Activated T-cell treated with anti-CD3 and anti-CD28 coated beads for 48 hours (primary cell): ENCODE measurements around the gene RAP1A.
"Not testable (repeated sequence)": the region's sequence is repeated elsewhere in the genome, so short reads cannot be mapped to it uniquely, and the experiment has no call there.

ENCODE experiments used
- DNase-seq: peaks from one replicate; pipeline ENCODE4 v3.0.0-alpha.2; 2020; ENCODE audit warnings: low read depth

Gene RAP1A

DNA sequence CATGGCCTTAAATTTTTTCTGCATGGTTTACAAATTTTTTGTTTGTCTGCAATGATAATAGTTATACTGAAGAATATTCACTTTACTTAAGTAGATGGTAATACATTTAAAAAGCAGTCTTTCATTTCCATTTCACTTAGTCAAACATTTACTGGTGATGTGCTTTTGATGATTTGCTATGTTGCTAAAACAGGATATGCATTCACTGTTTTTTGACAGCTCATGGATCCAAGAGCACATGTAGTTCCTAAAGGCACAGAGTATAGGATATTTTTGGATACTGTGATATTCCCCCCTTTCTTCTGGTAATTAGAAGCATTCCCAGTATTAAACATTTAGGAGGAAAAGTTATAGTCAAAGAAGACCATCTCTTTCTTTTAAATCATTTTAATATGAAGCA is 45.9 kb downstream of the RAP1A start:
- no peak for DNase-seq

GRCh38 chr1:111666828-111667227 is 47.2 kb downstream of the RAP1A start:
- no peak for DNase-seq

DNA sequence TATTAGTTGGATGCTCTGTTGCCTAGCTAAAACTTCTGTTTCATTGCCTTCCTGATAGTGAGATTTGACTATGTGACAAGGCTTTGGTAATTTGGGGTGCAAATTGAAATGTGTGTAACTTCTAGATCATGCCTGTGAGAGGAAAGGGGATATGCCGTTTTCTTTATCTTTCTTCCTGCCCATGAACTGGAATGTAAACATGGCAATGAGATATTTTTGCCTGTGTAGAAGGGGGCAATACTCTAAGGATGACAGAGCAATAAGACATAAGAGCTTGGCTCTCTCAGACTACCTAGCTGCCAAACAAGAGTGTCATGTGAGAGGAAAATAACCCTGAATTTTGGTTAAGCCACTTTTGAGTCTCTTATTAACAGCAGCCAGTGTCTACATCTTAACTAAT is 49.7 kb downstream of the RAP1A start:
- DNase-seq: no peak

DNA sequence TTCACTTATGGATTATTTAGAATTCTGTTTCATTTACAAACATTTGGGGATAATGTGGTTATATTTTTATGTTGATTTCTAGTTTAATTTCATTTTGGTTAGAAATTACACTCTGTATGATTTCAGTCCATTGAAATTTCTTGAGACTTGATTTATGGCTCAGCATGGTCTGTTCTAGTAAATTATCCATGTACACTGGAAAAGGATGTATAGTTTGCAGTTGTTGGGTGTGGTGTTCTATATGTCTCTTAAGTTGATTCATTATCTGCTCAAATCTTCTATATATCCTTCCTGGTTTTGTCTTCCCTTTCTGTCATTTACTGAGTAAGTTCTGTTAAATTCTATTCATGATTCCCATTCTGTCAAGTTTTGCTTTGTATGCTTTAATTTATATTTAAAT is 52.3 kb downstream of the RAP1A start:
- DNase-seq: no peak

GRCh38 chr1:111672331-111672730 is 52.7 kb downstream of the RAP1A start:
- no peak for DNase-seq

GRCh38 chr1:111677604-111678003 is 58.0 kb downstream of the RAP1A start:
- DNase-seq: no peak

DNA sequence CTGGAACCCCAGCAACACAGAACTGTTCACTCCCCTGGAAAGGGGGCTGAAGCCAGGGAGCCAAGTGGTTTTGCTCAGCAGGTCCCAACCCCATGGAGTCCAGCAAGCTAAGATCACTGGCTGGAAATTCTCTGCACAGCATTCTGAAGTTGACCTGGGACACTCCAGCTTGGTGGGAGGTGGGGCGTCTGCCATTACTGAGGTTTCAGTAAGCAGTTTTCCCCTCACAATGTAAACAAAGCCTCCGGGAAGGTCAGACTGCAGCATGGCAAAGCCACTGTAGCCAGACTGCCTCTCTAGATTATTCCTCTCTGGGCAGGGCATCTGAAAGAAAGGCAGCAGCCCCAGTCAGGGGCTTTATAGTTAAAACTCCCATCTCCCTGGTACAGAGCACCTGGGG is 60.0 kb downstream of the RAP1A start:
- no peak for DNase-seq

DNA sequence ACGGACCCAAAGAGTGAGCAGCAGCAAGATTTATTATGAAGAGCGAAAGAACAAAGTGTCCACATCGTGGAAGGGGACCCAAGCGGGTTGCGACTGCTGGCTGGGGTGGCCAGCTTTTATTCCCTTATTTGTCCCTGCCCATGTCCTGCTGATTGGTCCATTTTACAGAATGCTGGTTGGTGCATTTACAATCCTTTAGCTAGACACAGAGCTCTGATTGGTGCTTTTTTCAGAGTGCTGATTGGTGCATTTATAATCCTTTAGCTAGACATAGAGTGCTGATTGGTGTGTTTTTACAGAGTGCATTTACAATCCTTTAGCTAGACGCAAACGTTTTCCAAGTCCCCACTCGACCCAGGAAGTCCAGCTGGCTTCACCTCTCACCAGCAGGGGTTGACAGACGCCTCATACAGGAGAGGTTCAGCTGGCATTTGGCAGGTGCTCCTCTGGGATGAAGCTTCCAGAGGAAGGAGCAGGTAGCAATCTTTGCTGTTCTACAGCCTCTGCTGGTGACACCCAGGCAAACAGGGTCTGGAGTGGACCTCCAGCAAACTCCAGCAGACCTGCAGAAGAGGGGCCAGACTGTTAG is 60.7 kb downstream of the RAP1A start:
- not testable (repeated sequence) for DNase-seq

GRCh38 chr1:111685293-111686153 is 65.9 kb downstream of the RAP1A start:
- DNase-seq: not testable (repeated sequence)

DNA sequence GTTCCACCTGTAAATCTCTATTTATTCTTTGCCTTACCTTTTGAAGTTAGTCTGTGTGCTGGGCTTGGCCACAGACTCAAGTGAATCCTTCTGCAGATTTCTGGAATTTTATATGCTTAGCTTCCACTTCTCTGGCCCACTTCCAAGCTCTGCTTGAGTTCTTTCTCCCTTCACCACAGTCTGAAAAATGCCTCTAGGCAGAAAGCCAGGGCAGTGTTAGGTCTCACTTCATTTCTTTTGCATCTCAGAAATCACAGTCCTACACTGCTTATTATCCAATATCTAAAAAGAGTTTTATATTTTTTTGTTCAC is 70.7 kb downstream of the RAP1A start:
- no peak for DNase-seq

DNA sequence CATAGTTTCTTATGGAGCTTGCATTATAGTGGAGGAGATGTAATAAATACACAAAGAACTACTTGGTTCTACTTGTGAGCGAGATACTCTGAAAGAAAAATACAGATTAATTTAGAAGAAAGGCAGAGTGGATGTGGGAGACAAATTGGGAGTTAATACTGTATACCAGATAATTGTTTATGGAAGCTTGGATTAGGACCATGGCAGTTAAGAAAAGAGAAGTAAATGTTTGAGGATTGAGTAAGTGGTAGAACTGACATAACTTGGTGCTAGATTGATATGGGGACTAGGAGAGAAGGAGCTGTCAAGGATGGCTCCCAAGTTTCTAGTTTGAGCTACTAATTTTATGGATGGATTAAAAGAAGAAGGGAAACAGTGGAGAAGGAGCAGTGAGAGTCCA is 72.3 kb downstream of the RAP1A start:
- no peak for DNase-seq

DNA sequence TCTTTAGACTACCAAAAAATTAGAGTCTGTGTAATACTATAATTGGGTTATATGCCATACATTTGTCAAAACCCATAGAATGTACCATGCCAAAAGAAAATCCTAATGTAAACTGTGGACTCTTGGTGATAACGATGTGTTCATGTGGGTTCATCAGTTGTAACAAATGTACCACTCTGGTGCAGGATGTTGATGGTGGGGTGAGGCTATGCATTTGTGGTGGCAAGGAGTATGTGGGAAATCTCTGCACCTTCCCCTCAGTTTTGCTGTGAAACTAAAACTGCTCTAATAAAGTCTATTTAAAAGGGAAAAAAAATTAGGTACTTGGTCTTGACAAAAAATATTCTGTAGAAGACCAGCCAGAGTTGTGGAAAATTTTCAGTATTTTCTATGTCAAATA is 76.2 kb downstream of the RAP1A start:
- no peak for DNase-seq

- no peak for DNase-seq
Measured at GRCh38 chr1:111696330-111696729, 76.7 kb downstream of the RAP1A start.

DNA sequence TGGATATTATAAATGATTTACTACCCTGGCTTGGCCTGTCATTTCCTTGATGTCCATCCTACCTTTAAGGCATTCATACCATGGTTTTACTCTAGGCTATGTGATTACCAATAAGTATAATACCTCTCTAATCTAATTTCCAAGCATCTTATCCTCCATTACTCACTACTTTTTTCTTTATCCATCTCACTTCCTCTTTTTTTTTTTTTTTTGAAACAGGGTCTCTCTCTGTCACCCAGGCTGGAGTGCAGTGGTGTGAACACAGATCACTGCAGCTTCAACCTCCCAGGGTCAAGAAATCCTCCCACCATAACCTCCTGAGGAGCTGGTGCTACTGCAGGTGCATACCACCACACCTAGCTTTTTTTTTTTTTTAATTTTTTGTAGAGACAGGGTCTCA is 79.7 kb downstream of the RAP1A start:
- no peak for DNase-seq

DNA sequence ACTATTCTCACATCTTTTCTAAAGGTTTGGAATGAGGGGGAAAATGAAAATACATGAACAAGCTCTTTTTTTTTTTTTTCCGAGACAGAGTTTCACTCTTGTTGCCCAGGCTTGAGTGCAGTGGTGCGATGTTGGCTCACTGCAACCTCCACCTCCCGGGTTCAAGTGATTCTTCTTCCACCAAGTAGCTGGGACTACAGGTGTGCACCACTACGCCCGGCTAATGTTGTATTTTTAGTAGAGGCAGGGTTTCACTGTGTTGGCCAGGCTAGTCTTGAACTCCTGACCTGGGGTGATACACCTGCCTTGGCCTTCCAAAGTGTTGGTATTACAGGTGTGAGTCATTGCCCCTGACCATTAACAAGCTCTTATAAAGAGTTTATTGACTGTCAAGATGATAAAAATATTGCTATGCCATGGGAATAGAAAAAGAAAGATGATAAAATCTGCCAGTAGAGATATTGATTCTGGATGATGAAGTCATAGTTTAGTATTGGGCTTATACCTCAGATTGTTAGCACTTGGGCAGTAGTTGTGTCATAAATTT is 83.0 kb downstream of the RAP1A start:
- no peak for DNase-seq

GRCh38 chr1:111704240-111704639 is 84.7 kb downstream of the RAP1A start:
- no peak for DNase-seq

DNA sequence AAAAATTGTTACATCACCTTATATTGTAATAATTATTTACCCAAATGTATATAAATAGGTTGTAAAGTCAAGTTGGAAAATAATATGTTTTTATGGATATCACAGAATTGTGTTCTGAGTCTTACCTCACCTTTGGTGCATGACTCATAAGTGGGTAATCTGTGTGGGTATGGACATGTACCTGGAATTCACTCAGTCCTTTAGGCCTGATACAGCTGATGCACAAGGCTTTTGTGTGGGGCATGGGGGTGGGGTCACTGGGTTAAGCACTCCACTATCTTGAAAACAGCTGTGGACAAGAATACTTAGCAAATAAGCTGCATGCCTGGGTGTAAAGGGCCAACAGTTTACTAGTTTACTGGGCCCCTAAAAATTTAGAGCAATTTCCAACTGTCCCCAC is 85.2 kb downstream of the RAP1A start:
- no peak for DNase-seq

DNA sequence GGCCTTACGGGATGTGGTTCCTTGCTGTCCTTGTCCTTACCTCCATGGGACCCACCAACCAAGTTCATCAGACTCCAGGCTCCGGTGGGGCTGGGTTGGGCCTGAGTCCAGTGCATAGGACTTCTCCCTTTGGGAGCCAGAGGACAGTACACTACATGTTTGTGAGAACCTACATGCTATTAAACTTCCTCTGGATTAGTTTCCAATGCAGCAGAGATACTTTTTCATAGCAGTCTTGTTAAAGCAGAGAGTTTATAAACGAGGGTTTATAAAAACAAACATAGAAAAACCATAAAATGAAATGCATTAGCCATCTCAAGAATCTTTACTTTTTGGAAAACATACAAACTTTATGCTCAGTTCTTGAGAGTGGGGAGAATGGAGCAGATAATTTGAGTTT is 86.3 kb downstream of the RAP1A start:
- no peak for DNase-seq

DNA sequence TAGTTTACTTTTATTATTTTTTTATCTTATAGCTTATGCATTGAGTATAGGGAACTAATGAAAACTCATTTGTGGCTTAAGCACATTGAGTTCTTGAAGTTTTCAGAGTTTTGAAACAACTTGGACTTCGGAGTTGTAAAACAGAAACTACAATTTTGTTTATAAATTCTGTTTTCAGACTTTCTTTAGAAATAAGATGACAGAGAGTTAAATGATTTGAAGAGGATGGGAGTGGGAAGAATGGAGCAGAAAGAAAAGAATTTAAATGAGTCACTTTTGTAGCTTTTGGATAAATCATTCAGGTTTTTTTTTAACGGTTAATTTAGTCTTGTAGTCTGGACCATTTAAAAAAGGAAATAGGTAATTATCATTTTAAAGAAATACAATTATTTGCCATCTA is 87.3 kb downstream of the RAP1A start:
- DNase-seq: no peak

- DNase-seq: no peak
Measured at GRCh38 chr1:111707906-111708305, 88.3 kb downstream of the RAP1A start.

DNA sequence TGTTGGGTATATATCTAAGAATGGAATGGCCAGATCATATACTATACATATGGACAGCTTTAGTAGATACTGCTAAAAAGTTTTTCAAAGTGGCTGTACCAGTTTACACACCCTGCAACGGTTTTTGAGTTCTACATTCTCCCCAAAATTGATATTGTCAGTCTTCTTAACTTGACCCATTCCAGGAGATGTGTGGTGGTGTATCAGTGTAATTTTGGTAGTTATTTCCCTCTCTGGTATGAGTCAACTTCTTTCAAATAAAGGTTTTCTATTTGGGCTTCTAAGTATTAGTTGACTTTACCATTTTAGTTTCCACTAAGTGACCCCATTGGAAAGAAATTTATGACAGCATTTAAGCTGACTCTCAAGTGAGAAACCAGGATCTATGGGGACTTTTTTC is 90.4 kb downstream of the RAP1A start:
- DNase-seq: no peak

DNA sequence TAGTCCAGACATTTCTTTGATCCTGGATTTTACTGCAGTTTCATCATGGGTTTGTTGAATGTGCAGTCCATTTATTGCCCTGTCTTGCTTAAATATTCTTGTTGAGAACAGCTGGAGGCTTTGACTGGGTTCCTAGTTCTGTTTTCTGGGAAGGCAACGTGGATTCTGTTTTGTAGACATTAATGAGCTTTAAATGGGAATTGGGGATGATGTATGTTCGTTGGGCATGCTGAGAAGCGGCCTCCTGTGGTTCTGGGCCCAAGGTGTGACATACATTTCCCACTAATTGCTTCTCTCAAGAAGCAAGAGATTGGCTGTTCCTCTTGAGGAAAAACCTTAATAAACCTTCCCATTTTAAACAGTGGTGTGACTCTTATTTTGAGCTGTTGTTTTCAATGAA is 96.7 kb downstream of the RAP1A start:
- no peak for DNase-seq

- no peak for DNase-seq
Measured at GRCh38 chr1:111717450-111717849, 97.9 kb downstream of the RAP1A start.

DNA sequence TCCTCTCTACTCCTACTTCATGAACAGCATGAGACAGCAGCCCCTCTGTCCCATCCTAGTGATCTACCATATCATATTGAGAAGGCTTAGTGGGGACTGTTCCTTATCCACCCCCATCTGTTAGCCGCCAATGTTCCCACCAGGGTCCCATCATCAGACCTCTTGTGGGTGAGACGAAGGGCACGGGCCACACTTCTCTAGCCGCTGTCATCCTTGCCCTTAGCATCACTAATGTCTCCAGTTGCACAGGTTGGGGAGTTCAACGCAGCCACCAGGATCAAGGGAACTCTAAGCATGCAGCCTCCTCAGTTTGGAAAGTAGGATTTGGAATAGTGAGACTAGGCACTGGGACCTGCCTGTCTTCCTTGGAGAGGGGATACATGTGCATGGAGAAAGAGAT is 99.5 kb downstream of the RAP1A start:
- no peak for DNase-seq
